Stomach (tissue), 4 donors: Measurements from ENCODE around the gene UBE2R2.

Experiments used
- CTCF ChIP-seq, 7 experiments: fragments of 450-650 bp in 4 of 7; fragments of 200-600 bp in 3 of 7; sonication (generic) in 3 of 7; IDR thresholded peaks; one replicate each; pipeline ENCODE4 v1.5.1; 2016 to 2019; ENCODE audit warnings: antibody characterized with exemption in 7 of 7, control low read depth in 2 of 7, mild to moderate bottlenecking in 1 of 7
- POLR2A ChIP-seq, 4 donors: fragments of 450-650 bp; IDR thresholded peaks; one replicate each; pipeline ENCODE4 v1.6.1; 2016; ENCODE audit warnings: antibody characterized with exemption in 4 of 4, control low read depth in 2 of 4, mild to moderate bottlenecking in 1 of 4, moderate library complexity in 1 of 4

GRCh38 chr9:33884856-33885701, 68.1 kb downstream of the UBE2R2 start:
- TF ChIP-seq POLR2A (IDR thresholded peaks at IDR 0.05): no peak
- TF ChIP-seq CTCF (IDR thresholded peaks at IDR 0.05): no peak
